ENCODE data around the gene KCNC1.

KCNC1 gene

DNA sequence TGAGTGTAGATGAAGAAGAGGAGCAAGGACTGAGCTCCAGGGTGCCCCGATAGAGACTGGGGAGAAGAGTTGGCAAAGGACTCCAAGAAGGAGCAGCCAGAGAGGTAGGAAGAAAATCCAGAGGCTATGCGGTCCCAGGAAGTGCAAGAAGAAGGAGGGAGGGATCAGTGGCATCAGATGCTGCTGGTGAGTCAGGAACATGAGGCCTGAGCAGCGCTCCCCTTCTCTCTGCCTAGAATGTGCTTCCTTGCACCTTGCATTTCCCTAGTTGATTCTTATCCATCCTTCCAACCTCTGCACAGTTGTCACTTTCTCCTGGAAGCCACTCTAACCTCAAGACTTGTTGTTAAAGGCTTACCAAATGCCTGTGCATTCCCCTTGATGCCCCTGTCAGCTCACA is 21.3 kb downstream of the KCNC1 start:
- DNase-seq = no peak

DNA sequence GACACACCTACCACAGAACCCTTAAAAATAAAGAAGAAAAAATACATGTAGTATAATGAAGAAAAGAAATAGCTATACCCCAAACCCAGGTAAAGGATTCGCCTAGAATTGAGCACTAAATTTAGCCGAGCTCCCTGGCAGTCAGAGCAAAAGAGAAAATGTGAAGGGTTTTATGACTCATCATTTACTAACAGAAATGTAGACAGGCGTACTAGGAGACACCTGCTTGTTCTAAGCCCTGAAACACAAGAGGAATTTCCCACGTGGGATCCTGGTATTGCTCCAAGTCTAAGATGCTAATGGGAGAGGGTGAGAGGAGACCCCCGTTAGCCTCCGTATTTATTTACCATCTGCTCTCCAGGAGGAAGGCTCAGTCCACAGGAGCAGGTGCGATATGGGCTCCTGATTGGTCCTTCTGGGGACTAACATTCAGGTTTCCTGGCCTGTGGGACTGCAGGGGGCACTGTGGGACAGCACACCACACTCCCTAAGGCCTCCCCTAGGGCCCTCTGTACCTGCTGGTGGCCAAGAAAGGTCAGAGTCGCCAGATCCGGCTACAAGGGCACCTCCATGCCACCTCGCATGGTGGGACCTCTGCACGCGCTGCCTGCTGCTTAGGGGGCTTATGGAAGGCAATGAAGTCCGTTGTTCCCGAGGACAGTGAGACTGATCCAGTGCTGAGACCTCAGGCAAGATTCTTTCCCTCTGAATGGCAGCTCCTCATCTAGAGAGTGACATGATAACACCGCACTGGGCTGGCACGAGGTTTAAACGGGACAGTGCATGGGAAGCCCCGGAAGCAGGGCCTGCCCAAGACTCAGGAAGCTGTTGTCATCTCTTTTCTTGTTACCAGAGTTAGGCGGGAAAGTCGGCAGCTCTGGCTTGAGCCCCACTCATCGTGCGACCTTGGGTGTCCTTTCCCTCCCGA is 25.8 kb downstream of the KCNC1 start:
- DNase-seq = peak; percentile 84

DNA sequence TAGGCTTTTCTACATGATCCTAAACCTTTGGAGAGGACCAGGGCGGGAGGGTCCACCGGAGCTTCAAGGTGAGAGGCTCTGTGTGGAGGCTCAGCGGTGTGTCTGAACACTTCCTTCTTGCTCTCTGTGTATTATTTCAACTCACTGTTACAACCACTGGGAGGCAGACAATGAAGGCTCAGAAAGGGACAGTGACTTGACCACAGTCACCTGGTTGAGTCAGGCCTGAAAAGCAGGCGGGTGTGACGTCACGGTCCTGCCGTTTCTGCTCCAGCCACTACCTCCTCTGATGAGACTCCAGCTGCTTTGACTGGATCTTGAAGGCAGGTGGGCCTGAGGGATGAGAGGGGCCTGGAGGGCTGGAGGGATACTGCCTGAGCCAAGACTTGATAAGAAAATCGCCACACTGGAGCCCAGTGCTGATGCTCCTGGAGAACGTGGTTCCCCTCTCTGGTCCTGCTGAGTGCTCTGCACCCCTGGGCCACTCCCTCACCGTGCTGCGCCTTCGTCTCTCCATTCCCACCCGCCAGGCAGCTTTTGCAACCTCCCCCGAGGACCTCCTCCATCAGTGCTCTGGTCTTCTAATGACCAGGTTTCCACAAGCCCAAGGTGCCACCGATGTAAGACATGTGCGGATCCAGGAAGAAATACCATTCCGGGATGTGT is 27.9 kb downstream of the KCNC1 start:
- peak; percentile 24 for DNase-seq

DNA sequence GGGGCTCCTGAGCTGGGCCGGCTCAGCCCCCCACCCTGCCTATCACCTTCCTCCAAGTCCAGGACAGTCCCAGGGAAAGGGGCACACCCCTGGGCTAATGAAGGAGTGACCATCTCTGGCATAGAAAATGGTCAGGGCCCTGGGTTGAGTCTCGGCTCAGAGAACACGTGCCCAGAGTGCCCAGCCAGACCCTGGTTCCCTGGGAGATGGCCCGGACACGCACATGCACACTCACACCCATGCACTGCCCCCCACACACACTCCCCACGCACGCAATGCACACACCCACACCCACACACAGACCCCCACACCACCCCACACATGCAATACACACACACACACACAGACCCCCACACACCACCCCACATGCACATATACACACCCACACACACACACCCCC is 28.7 kb downstream of the KCNC1 start:
- DNase-seq = no peak

DNA sequence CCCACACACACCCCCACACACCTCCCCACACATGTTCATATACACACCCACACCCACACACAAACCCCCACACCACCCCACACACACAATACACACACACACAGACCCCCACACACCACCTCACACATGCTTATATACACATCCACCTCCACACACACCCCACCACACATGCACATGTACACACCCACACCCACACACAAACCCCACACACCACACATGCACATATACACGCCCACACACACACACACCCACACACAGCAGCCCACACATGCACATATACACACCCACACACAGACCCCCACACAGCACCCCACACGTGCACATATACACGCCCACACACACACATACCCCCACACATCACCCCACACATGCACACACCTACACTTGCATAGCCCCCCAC is 29.1 kb downstream of the KCNC1 start:
- no peak for DNase-seq

DNA sequence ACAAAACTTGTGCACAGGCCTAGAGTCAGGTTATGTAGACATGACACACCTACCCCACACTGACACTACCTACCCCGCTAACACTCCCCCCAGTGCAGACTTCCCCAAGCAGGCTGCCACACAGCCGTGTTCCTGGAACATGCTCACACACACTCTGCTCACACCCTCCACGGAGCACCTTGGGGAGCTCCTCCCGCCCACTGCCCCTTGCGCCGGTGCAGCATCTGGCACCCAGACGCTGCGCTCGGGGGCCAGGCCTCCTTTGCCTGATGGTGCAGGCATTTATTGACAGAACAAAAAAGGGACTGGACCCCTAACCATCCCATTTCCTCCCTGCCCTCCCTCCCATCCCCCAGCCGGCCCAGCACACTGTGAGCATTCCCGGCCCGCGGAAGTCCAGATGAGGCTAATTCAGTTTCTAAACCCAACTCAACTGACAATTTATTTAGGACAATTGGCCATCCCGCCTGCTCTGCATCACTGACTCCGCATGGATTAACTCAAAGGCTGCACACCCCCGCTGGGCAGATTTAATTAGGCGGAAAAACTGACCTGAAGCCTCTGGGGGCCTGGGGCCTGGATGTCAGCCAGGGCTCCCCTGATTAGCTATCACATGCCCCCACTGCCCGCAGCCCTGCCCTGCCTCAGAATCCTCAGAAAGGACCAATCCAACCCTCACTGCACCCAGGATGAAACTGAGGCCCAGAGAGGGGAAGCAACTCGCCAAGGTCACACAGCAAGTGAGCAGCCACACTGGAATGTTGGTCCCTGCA is 30.1 kb downstream of the KCNC1 start:
- peak; percentile 94 for DNase-seq

DNA sequence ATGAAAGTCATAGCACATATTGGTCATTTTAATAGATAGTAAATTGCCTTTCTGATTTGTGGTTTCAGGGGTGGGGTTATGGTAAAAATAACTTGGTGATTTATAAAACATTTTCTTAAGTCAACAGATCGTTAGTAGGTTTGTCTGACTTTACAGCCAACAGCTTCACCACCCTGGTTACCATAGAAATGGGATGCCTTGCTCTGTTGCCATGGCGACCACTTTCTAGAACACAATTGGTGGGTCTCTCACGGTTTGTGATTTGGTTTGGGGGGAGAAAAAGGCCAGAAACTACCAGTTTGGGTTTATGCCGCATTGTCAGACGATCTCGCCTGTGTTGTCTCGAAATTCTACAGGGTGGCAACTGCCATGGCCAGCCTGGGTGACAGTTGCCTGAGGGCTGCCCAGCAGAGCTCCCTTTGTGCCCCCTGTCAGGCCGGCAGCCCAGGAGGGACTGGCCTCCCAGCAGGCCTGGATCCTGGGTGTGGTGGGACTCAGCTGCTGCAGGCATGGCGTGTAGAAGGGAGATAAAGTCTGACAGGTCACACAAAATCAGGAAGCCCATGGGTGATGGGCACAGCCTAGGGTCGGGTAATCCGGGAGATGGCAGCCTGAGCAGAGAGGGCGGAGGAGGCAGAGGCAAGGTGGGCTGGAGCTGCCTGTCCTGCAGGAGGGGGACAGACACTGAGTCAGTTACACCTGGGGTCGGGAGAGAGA is 30.9 kb downstream of the KCNC1 start:
- peak; percentile 68 for DNase-seq

DNA sequence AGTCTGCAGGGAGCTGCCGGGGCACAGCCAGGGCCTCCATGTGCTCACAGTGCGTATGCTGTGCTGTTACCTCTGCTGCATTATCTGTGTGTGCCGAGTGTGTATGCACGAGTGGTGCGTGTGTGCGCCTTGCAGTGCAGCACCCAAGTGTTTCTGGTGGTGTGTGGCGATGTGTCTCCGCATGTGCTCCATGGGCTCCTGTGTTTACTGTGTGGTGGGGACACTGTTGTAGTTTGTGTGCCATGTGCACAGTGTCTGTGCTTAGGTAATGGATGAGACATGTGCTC is 31.4 kb downstream of the KCNC1 start:
- DNase-seq = peak; percentile 16

DNA sequence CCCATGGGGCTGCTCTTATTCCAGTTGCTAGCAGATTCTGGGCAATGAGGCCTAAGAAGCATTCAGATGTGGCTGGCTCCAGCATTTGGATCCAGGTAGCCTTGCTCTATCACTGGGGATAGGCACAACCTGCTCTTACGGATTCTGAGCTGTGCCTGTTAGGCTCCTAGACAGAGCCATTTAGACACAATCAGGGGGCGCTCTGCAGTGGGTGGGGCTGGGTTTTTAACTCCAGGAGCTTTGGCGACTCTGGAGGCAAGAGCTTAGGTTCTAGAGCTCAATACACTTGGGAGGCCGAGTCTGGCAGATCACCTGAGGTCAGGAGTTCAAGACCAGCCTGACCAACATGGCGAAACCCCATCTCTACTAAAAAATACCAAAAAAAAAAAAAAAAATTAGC is 32.0 kb downstream of the KCNC1 start:
- peak; percentile 44 for DNase-seq

DNA sequence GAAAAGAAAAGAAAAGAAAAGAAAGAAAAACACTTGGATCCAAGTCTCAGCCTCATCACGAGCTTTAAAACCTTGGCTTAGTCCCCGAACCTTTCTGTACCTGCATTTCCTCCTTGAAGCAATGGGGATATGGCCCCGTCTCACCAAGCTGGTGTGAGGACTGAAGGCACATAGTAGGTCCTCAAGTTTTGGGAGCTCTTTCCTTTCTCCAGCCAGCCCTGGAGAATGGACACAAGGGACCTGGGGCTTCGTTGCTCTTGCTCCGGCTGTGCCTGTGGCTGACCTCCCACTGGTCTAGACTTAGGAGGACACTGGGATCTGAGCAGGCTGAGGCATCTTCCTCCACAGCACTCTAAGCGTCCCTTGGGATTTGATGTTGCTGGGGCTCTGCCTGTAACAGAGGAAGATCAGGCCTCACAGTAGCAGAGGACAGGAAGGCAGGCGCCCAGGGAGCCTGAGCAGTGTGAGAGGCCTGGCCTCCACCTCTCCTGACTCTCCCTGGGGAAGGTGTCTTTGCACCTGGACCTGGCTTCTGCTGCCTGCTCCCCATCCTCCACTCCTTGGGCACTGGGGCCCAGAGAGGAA is 32.8 kb downstream of the KCNC1 start:
- peak; percentile 72 for DNase-seq

DNA sequence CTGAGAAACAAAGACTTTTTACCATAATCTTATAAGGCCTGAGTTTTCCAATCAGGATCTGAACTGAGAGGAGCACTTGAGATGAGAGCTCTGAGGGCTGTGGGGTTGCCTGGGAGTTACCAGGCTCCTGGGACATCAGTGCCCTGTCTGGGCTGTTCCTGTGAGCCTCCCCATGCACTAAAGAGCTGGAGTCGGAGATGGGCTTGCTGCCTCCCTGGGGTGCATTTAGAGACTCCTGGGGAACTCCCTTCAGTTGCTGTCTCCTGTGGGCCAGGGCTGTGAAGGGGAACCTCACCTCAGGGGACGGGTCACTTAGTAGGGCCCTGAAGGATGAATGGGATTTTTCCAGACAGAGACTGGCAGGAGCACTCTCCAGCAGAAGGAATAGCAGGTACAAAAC is 33.3 kb downstream of the KCNC1 start:
- DNase-seq = no peak

DNA sequence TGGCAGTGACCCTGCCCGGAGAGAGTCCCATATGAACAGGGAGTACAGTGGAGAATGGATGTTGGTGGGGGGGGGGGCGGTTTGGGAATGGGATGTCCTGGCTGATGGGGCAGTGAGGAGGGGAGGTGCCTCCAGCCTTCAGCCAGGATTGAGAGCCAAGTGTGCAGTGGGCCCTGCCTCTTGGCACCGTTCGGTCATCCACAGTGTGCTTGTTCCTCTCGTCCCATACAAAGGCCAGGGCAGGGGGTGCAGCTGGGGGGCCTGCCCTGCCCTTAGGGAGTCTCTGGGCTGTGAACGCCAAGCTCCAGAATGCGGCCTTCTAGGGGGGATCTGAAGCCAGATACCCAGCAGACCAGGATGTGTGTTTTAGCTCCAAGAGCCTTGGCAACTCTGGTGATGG is 34.0 kb downstream of the KCNC1 start:
- no peak for DNase-seq

DNA sequence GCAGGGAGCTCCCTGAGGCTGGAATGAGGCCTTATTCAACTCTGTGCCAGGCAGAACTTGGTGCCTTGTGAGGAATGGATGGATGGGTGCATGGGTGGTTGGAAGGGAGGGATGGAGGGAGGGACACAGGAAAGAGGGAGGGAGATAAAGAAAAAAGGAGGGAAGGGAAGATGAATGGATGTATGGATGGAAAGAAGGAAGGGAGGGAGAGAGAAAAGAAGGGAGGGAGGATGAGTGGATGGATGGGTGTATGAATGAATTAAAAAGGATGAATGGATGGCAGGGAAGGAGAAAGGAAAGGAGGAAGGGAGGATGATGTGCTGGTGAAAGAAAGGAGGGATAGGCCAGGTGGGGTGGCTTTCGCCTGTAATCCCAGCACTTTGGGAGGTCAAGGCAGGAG is 34.6 kb downstream of the KCNC1 start:
- no peak for DNase-seq

DNA sequence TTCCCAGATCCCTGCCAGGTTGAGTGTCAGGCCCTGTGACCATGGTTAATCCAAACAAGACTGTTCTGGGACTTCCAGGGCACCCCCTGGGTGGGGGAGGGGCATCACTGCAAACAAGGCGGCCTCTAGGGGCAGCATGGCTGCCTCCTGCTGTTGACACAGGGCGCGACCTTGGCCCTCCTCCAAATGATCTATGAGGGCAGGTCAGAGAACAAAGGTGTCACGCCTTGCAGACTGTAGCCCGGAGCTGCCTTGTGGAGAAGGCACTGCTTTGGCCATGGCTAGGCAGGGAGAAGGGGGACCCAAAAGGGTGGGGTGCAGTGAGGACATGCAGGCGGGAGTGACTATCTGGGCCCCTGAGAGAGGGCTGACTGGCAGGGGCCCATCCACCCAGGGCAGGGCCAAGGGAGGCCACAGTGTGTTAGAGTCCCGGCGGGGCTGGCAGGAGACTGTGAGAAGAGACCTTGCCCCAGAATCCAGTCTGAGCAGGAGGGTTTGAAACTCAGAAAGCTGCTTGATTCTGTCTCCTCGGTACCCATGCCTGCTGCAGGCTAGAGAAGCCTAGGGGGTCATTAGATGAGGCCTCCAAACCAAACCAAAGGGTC is 35.6 kb downstream of the KCNC1 start:
- peak; percentile 48 for DNase-seq

DNA sequence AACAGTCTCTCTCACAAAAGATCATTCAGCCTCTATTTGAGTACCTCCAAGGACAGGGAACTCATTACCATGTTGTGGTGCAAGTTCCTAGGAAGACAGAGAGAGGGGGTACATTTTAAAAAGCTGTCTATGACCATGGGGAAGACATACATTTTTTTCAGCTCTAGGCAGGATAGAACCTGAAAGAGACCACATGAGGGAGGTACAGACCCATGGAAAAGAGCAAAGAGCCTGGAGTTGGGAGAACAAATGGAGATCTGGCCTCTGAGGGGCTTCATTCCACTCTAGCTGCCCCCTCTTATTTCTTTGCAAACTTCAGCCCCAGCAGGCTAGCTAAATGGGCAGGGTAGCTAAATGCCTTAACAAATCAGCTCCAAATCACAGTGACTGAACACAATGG is 36.3 kb downstream of the KCNC1 start:
- peak; percentile 14 for DNase-seq

DNA sequence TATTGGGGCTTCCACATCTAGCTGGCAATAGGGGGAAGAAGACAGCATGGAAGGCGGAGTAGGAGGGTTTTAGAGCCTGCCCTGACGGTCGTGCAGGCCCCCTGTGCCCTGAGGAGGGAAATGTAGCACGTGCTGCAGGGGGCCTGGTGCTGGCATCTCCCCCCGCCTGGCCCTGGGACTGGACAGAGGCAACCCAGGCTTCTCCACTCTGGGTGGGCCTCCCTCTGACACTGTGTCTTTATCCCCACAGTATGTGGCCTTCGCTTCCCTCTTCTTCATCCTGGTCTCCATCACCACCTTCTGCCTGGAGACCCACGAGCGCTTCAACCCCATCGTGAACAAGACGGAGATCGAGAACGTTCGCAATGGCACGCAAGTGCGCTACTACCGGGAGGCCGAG is 36.8 kb downstream of the KCNC1 start:
- no peak for DNase-seq

DNA sequence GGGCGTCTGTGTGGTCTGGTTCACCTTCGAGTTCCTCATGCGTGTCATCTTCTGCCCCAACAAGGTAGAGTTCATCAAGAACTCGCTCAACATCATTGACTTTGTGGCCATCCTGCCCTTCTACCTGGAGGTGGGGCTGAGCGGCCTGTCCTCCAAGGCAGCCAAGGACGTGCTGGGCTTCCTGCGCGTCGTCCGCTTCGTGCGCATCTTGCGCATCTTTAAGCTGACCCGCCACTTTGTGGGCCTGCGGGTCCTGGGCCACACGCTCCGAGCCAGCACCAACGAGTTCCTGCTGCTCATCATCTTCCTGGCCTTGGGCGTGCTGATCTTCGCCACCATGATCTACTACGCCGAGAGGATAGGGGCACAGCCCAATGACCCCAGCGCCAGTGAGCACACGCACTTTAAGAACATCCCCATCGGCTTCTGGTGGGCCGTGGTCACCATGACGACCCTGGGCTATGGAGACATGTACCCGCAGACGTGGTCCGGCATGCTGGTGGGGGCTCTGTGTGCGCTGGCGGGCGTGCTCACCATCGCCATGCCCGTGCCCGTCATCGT is 37.3 kb downstream of the KCNC1 start:
- no peak for DNase-seq

DNA sequence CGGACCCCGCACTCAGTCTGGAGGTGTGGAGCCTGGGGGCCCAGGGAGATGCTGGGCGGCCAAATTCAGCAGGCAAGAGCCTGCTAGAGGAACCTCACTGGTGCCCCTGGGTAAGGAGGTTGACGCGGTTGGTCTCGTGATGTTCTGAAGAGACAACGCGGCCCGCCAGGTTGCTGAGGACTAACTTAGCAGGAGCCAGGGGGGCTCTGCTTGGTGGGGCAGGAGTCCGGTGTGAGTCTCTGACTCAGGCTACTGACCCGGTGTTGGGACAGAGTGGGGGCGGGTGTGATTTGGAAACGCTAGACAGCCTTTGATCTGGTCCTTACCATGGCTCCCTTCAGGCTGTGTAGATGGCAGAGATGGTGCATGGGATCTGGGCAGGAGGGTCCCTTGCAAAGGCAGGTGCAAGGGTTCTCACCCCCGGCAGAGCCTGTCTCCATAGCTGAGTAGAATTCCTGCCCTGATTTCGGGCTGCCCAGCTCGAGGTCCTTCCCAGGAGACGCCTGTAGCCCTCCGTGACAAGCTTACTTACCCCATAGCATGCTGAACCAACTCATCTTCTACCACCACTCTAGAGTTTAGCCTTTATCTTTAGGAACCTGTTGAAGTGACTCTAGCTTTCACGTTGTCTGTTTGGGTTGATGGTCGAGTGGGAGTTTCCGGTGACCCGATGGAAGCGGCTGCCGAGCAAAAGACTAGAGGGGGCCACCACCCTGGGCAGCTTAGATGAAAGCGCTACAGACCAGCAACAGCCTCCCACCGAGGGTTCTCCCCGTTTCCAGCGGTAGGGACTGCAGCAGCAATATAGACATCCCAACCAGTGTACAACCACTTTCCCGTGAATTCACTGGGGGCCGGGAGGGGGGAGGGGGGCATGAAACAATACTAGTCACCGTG is 38.4 kb downstream of the KCNC1 start:
- no peak for DNase-seq

DNA sequence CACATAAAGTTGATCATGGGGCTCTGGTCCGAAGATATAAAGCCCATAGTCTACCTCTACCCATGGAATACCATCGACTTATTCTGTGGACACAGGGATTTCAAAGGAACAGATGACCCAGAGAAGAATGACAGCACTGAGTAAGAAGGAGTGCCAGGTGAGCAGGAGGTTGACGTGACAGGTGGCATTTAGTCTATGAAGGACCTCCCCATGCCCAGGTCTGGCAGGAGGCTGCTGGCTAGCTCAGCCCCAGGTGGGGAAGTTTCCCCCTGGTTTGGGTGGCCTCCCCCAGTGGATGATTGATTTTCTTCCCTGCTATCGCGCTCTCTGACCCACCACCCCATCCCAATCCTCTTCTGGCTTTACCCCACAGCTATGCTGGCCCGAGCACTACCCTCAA is 39.1 kb downstream of the KCNC1 start:
- DNase-seq = no peak

DNA sequence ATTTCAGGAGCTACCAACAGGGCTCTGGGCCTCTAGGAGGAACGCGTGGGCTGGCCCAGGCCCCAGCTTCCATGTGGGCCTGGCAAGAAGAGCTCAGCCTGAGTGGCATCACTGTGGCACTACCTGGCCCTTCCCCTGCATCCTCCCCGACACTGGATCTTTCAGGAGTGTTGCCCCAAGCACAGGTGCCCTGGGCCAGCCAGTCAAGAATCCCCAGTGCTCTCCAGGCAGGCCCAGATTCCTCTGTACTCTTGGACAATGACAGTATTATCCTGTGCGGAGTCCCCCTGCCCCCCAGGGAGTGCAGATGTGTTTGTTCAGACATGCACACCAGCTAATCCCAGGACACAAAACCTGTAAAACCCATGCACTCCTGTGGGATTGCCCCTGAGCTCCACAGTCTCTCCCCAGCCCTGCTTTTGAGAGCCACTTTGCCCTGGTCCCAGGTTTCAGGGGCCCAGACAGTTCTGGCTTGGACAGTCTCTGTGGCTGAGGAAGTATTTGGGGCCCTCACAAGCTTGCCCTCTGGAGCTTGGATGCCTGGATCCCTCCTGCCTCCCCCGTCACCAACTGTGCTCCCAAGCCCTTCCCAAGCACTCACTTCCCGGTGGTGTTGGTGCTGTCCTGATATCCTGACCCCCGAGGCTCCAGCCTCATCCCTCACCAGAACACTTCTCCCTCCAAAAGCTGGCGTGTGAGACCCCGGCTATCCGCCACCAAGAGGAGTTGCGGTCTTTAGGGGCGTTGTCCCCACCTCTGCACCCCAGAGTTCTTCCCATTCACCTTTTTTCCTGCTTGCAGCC is 39.9 kb downstream of the KCNC1 start:
- no peak for DNase-seq

Measured in NCI-H69 (cell line).